Measurements from ENCODE around the gene OXA1L.
"Not testable (repeated sequence)": the region's sequence is repeated elsewhere in the genome, so short reads cannot be mapped to it uniquely, and the experiment has no call there.

Gene OXA1L

GRCh38 chr14:22766457-22767322, at the start of gene OXA1L:
TSS of gene OXA1L (plus strand) at chr14:22766688. CDS start at chr14:22766702, 14 bp downstream.
- peak; percentile 97 for DNase-seq

- DNase-seq: no peak
Measured at GRCh38 chr14:22718091-22718490, 48.4 kb upstream of the OXA1L start.

- DNase-seq: no peak
Measured at GRCh38 chr14:22721213-22721612, 45.3 kb upstream of the OXA1L start.

- no peak for DNase-seq
Measured at GRCh38 chr14:22723815-22724214, 42.7 kb upstream of the OXA1L start.

GRCh38 chr14:22724847-22725246, 41.6 kb upstream of the OXA1L start:
- DNase-seq: not testable (repeated sequence)

- DNase-seq: not testable (repeated sequence)
Measured at GRCh38 chr14:22725374-22725773, 41.1 kb upstream of the OXA1L start.

- no peak for DNase-seq
Measured at GRCh38 chr14:22726012-22726411, 40.5 kb upstream of the OXA1L start.

- DNase-seq: not testable (repeated sequence)
Measured at GRCh38 chr14:22732062-22732461, 34.4 kb upstream of the OXA1L start.

GRCh38 chr14:22733829-22734228, 32.7 kb upstream of the OXA1L start:
- DNase-seq: no peak

- no peak for DNase-seq
Measured at GRCh38 chr14:22735096-22735495, 31.4 kb upstream of the OXA1L start.

- not testable (repeated sequence) for DNase-seq
Measured at GRCh38 chr14:22736384-22736783, 30.1 kb upstream of the OXA1L start.

GRCh38 chr14:22737052-22737451, 29.4 kb upstream of the OXA1L start:
- DNase-seq: no peak

- DNase-seq: no peak
Measured at GRCh38 chr14:22739423-22739822, 27.1 kb upstream of the OXA1L start.

GRCh38 chr14:22740020-22740419, 26.5 kb upstream of the OXA1L start:
- no peak for DNase-seq

- DNase-seq: no peak
Measured at GRCh38 chr14:22747769-22748168, 18.7 kb upstream of the OXA1L start.

- no peak for DNase-seq
Measured at GRCh38 chr14:22748206-22748605, 18.3 kb upstream of the OXA1L start.

- DNase-seq: no peak
Measured at GRCh38 chr14:22748631-22749068, 17.8 kb upstream of the OXA1L start.

GRCh38 chr14:22752422-22752821, 14.1 kb upstream of the OXA1L start:
- no peak for DNase-seq

GRCh38 chr14:22753586-22753985, 12.9 kb upstream of the OXA1L start:
- DNase-seq: no peak

GRCh38 chr14:22757972-22758650, 8.4 kb upstream of the OXA1L start:
- not testable (repeated sequence) for DNase-seq

GRCh38 chr14:22761734-22762133, 4.8 kb upstream of the OXA1L start:
- no peak for DNase-seq

- no peak for DNase-seq
Measured at GRCh38 chr14:22764382-22764781, 2.1 kb upstream of the OXA1L start.

GRCh38 chr14:22767323-22767589, 768 bp downstream of the OXA1L start:
- no peak for DNase-seq

- no peak for DNase-seq
Measured at GRCh38 chr14:22768947-22769346, 2.5 kb downstream of the OXA1L start.
